Measurements from ENCODE around the gene EML5.

DNA sequence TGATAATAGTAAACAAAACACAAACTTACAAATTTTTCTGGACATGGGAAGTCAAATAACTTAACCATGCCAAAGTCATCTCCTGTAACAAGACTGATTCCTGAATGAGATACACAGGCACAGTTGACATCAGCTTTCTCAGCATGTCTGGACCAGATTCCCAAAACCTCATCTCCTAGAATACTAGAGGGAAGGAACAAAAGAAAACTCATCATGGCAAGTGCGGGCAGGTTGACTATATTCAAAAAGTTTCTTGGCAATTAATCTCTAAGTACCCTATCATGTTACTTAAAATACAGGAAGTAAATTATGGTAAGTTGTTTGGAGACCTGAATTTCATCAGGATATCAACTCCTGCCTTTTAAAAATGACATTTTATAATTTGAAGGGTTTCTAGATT lies 176.1 kb downstream of the EML5 start:
- TF ChIP-seq, protein P1, sequence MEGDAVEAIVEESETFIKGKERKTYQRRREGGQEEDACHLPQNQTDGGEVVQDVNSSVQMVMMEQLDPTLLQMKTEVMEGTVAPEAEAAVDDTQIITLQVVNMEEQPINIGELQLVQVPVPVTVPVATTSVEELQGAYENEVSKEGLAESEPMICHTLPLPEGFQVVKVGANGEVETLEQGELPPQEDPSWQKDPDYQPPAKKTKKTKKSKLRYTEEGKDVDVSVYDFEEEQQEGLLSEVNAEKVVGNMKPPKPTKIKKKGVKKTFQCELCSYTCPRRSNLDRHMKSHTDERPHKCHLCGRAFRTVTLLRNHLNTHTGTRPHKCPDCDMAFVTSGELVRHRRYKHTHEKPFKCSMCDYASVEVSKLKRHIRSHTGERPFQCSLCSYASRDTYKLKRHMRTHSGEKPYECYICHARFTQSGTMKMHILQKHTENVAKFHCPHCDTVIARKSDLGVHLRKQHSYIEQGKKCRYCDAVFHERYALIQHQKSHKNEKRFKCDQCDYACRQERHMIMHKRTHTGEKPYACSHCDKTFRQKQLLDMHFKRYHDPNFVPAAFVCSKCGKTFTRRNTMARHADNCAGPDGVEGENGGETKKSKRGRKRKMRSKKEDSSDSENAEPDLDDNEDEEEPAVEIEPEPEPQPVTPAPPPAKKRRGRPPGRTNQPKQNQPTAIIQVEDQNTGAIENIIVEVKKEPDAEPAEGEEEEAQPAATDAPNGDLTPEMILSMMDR (IDR thresholded peaks at IDR 0.05): no peak
- no peak for TF ChIP-seq POLR2A (IDR thresholded peaks at IDR 0.05)
